GM19240 (cell line): Measurements from ENCODE around the gene F2.
"Not testable (repeated sequence)": the region's sequence is repeated elsewhere in the genome, so short reads cannot be mapped to it uniquely, and the experiment has no call there.

Experiments used
- DNase-seq: peaks from one replicate; pipeline ENCODE4 v3.0.0; 2011; ENCODE audit warnings: low spot score; ENCODE audit not compliant: insufficient read length

Gene F2

DNA sequence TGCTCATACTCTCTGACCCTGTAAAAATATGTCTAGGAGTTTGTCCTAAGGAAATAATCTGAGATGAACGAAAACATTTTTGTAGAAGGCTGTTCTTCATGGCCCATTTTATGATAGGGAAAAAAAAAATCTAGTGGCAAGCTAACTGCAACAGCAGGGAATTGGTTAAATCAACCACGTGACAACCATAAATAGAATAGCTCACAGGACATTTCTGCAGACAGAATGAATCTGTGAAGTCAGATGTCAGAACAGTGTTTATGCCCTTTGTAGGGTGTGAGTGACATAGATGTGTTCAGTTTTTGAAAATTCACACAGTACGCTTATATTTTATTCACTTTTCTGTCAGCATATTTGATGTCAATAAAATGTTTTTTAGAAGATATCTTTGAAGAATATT lies 34.6 kb upstream of the F2 start:
- no peak for DNase-seq

DNA sequence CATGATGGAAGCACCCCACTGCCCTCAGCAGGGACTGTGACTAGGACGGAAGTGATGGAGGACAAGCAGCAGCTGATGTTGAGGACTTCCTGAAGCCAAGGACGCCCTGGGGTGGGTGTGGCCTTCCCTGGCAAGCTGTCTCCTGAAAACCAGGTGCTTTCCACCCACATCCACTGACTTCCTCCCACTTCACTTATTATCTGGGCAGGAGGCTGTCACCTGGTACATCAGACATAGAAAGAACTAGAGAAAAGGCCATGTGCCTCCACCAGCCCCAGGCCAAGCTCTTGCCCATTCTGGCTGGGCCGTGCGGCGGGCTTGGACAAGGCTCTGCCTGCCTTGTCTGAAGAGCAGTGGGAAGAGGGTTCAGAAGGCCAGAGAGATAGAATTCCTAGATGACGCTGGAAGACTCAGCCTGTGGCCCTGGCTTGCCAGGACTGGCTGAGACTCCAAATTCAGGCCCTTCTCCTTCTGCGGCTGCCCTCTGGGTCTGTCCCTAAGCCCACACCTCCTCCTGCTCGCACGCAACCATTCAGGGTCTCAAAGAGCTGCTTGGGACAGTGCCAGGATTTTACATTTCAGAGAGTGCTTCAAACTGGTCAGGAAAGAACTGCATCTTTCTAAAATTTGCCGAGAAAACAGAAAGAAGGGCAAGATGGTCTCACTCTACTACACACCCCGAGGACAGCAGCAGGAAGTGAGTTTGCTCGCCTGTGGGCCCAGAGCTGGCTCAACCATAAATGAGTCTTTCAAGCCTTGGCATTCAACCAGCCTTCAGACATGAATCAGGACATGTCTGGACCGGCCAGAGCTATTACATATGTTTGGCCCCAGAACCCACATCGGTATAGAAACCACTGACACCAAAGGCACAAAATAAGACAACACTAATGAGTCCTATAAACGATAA lies 31.9 kb upstream of the F2 start:
- DNase-seq = no peak

- DNase-seq = no peak
Measured at GRCh38 chr11:46690702-46691101, 28.3 kb upstream of the F2 start.

DNA sequence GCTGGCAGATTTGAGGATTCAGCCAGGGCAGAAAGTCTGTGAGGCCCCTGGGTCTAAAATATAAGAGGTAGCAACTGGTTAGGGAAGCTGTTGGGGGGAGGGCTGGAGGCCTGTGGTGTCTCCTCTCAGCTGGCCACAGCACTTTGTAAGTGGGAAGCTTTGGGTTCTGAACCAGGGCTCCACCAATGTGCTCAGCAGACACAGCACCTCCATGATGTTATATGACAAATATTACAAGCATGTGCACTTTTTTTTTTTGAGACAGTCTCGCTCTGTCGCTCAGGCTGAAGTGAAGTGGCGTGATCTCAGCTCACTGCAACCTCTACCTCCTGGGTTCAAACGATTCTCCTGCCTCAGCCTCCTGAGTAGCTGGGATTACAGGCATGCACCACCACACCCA lies 26.6 kb upstream of the F2 start:
- DNase-seq = no peak

DNA sequence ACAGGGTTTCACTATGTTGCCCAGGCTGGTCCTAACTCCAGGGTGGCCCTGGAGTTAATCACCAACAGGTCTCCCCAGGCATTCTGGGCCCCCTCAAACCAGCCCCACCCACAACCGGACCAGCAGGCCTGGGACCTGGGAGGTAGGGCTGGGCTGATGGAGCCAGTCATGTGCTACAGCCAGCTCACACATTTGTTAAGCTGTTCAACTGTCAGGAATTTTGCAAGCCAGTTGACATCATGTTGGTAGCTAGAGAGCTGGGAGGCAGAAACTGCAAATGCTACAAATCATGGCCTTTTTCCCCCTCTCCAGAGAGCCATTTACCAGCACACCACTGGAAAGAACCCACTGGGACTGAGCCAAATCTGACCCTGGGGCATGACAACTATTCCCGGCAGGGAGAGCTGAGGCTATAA lies 25.4 kb upstream of the F2 start:
- DNase-seq = no peak

- no peak for DNase-seq
Measured at GRCh38 chr11:46694072-46694471, 24.9 kb upstream of the F2 start.

DNA sequence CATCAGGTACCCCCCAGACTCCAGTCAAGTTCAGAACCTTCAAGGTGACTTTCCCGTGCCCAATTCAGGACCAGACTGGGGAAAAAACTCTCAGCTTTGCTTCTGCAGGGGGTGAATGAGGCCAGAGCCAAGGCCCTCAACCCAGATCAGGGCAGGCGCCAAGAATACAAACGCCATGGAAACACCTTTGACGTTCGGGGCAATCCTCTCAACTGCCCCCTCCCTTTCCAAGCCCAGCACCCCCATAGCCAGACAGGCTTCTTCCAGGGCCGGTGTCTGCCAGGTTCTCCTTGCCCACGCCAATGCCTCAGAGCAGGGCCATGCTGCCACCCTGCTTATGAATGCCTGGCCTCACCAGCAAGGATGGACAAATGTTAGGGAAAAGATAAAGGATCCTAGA lies 24.4 kb upstream of the F2 start:
- no peak for DNase-seq

- DNase-seq = no peak
Measured at GRCh38 chr11:46695345-46696211, 23.4 kb upstream of the F2 start.

GRCh38 chr11:46696212-46696558 lies 22.8 kb upstream of the F2 start:
- no peak for DNase-seq

DNA sequence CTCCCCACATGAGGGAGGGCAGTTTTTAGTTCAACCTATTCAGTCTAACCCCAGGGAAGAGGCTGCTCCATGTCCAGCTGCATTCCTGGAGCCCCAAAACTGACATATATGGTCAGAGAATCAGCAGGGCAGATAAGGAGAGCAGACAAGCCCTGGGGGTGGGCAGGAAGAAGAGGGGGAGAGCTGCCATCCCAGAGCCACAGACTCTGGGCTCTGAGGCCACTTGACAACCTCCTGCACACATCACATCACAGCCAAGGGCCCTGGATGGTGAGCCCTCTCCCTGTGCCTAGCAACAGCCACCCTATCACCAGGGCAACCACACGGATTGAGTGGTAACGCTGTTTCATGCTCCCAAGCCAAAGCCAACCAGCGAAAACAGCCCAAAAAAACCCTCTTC lies 21.7 kb upstream of the F2 start:
- DNase-seq = no peak

DNA sequence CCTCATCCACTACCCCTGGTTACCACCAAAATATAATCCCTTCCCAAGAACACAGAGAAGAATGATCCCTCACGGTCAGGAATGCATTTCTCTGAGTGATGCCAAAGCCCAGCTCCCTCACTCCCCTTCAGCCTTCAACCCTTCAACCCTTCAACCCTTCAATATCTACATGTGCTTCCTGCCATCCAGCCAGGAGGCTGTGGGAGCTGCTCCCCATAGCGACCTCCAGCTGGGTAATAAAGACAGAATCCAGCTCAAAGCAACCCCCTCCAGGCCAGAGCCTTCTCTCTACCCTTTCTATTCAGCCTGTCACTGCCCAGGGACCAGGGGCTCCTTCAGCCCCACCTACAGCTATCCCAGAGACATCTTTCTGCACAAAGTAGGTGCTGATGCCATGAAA lies 21.3 kb upstream of the F2 start:
- no peak for DNase-seq

- no peak for DNase-seq
Measured at GRCh38 chr11:46698597-46698996, 20.4 kb upstream of the F2 start.

GRCh38 chr11:46700241-46701077 lies 18.6 kb upstream of the F2 start, which contains the start of the genes ARHGAP1 and ZNF408:
Gene ARHGAP1 (minus strand): TSS chr11:46700619. CDS start chr11:46696107, 4,512 bp downstream.
Gene ZNF408 (plus strand): TSS chr11:46701031. CDS start chr11:46701048, 17 bp downstream.
- peak; percentile 96 for DNase-seq

DNA sequence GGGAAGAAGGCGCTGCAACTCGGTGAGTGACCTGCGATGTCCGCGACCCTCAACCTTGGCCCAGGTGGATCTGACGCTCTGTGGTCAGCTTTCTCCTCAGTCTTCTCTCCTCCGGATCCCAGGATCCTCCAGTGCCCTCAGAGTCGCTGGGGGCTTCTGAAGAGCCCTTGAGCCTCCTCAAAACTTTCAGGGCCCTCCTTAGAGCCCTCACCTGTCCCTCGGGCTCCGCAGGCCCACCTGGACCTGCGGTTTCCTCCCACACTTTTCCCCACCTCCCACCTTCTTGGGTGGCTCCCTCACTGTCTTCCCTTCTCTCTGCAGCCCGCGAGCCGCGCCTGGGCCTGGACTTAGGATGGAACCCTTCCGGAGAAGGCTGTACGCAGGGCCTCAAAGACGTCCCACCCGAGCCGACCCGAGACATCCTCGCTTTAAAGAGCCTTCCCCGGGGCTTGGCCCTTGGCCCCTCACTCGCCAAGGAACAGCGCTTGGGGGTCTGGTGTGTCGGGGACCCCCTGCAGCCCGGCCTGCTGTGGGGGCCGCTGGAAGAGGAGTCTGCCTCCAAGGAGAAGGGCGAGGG lies 17.8 kb upstream of the F2 start:
- no peak for DNase-seq

GRCh38 chr11:46705070-46705688 lies 13.8 kb upstream of the F2 start:
- DNase-seq = no peak

- DNase-seq = no peak
Measured at GRCh38 chr11:46706886-46707285, 12.1 kb upstream of the F2 start.

DNA sequence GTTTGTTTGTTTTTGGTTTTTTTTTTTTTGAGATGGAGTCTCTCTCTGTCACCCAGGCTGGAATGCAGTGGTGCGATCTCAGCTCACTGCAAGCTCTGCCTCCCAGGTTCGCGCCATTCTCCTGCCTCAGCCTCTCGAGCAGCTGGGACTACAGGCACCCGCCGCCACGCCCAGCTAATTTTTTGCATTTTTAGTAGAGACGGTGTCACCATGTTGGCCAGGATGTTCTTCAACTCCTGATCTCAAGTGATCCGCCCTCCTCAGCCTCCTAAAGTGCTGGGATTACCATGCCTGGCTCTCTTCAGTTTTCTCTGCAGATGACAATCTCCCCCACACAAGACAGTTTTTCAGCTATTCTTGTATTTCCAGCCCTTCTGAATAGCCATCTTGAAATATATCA lies 9.7 kb upstream of the F2 start:
- DNase-seq = not testable (repeated sequence)

- no peak for DNase-seq
Measured at GRCh38 chr11:46710821-46711269, 8.2 kb upstream of the F2 start.

GRCh38 chr11:46711303-46711702 lies 7.7 kb upstream of the F2 start:
- no peak for DNase-seq

- DNase-seq = no peak
Measured at GRCh38 chr11:46712874-46713576, 6.0 kb upstream of the F2 start.
